ENCODE results near the gene PCNX2.

DNA sequence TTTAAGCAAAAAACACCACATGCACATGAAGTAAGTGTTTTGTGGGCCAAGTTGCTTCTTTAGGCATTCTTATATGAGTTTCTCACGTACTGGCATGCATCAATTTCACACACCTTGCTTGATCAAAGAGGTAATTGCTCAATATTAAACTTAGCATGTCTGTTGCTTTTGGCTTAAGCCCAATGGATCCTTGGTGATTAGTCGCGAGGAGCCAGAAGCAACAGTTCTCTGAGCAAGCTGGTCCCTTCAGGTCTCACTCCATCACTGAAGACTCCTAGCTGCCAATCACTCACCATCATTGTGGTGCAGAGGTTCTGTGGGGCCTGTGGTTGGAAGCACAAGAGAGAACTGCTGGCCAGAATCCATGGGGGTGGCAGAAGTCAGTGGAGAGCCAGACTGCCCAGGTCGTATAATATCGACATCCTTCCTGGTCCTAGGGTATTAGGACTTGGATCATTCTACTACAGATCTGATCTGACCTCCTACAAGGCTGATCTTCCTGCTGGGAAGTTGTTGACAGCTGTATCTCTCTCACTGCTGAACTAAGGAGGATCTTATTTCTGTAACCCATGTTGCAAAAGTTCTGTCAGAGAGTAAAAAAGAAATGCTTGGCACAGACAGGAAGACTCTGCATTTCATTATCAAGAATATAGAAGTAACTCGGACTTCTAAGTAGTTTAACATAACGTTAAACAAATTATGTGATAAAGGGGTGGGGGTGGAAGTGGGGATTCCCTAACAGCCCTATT lies 204.6 kb downstream of the PCNX2 start:
- no peak for TF ChIP-seq POLR2A (IDR thresholded peaks at IDR 0.05)
- TF ChIP-seq, protein P1, sequence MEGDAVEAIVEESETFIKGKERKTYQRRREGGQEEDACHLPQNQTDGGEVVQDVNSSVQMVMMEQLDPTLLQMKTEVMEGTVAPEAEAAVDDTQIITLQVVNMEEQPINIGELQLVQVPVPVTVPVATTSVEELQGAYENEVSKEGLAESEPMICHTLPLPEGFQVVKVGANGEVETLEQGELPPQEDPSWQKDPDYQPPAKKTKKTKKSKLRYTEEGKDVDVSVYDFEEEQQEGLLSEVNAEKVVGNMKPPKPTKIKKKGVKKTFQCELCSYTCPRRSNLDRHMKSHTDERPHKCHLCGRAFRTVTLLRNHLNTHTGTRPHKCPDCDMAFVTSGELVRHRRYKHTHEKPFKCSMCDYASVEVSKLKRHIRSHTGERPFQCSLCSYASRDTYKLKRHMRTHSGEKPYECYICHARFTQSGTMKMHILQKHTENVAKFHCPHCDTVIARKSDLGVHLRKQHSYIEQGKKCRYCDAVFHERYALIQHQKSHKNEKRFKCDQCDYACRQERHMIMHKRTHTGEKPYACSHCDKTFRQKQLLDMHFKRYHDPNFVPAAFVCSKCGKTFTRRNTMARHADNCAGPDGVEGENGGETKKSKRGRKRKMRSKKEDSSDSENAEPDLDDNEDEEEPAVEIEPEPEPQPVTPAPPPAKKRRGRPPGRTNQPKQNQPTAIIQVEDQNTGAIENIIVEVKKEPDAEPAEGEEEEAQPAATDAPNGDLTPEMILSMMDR (IDR thresholded peaks at IDR 0.05) = no peak

Measured in heart left ventricle (tissue), 13 donors.